ENCODE results near the gene TNFSF10. TPM values are rescaled to one million over a fixed set of nuclear protein-coding genes. Genes with fewer than 3 reads are reported as not detected.
A peak's percentile ranks its signal among the peaks of the same experiment; 100 is the strongest.

The TNFSF10 gene
- total and polyA plus RNA-seq, 2 of the 4 experiments (the other 2 are of a cell fraction), result 0.63 to 1.3 TPM

DNA sequence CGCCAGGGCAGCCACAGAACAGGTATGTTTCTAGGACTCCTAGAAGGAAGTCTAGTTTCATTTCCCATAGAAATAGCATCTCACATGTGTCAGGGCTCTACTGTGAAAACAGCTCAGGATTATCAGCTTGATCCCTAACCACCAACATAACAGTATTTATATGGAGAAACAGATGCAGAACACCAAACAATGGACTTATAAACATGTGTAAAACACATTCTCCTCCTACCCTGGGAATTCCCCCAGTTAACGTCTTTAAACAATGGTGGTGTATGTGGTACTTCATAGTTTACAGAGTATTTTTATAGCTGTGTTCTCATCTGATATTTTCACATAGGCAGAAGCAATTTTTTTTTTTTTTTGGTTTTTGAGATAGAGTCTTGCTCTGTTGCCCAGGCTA, 9.7 kb downstream of the TNFSF10 start:
- no peak overlapping the region for H2BK15ac ChIP-seq (ENCODE audit: low read depth, low read length)
- in situ Hi-C loops (cut with MboI; ENCODE audit: low sequenced_read_pairs) (no loop called here), dilution Hi-C loops (cut with HindIII; ENCODE audit: low sequenced_read_pairs, unreplicated experiment) (no loop called here), intact Hi-C loops (cut with micrococcal nuclease) (no loop called here)
- CTCF ChIA-PET, result interaction anchor here (0.6 kb wide), 3 partner anchors 17 to 137 kb away, joined by 3 to 5 read pairs (median 4); no protein-coding TSS in a partner anchor
- H3K14ac ChIP-seq (replicated peaks; ENCODE audit: low read depth, low read length), result no peak overlapping the region
- no peak overlapping the region for H2BK5ac ChIP-seq (ENCODE audit: low read depth, low read length, poor library complexity, severe bottlenecking)
- TF ChIP-seq MXI1 (IDR thresholded peaks at IDR 0.05; ENCODE audit: borderline replicate concordance, low read depth, low read length), result no peak
- no peak for TF ChIP-seq NFE2L2 (IDR thresholded peaks at IDR 0.05; ENCODE audit: low read depth, low read length)
- TF ChIP-seq CHD1 (IDR thresholded peaks at IDR 0.05; ENCODE audit: low read depth, low read length), result no peak
- TF ChIP-seq MAZ (IDR thresholded peaks at IDR 0.05; ENCODE audit: borderline replicate concordance, low read depth, low read length), result no peak
- H4K8ac ChIP-seq (ENCODE audit: low read depth in 2 of 2, low read length in 2 of 2), result no peak overlapping the region
- H2AFZ ChIP-seq (replicated peaks; ENCODE audit: low read length, poor library complexity), result peak overlapping the region; percentile 52
- peaks cover 9% of the 10 kb centered on the region for H3K9me1 ChIP-seq (ENCODE audit: insufficient read depth, low read length)
- no peak overlapping the region for H3K18ac ChIP-seq (ENCODE audit: low read depth, low read length)
- no peaks in the 10 kb centered on the region for H3K9me3 ChIP-seq (ENCODE audit: control insufficient read depth, insufficient read depth, low read length)
- H3K56ac ChIP-seq (ENCODE audit: extremely low read depth, insufficient read depth, low read length), result no peak overlapping the region
- no peak overlapping the region for H4K5ac ChIP-seq (ENCODE audit: low read depth, low read length)
- peak overlapping the region; percentile 45 for H2AK9ac ChIP-seq (replicated peaks; ENCODE audit: low read depth, low read length, poor library complexity)
- BruUV-seq (replicated peaks), result no TSS peak
- H4K20me1 ChIP-seq (ENCODE audit: insufficient read depth, low read length), result no peaks in the 10 kb centered on the region
- H3K27me3 ChIP-seq (ENCODE audit: control insufficient read depth, insufficient read depth, low read length), result peaks cover 2% of the 10 kb centered on the region; the same call in 1 of the 2 replicates
- no peak overlapping the region for H3K27ac ChIP-seq (ENCODE audit: insufficient read depth, low read length)
- H4K91ac ChIP-seq (ENCODE audit: insufficient read depth, low read depth, low read length), result no peak overlapping the region
- DNase-seq, result peak; percentile 79
- POLR2A ChIA-PET (ENCODE audit: unreplicated experiment), result no interaction called here
- no peak overlapping the region for H3K4me2 ChIP-seq (ENCODE audit: low read depth, low read length)
- no peak overlapping the region for H2BK20ac ChIP-seq (ENCODE audit: low read depth, low read length)
- peaks cover 9% of the 10 kb centered on the region for H3K4me1 ChIP-seq (ENCODE audit: control insufficient read depth, insufficient read depth, low read length)
- ATAC-seq (ENCODE audit: low read depth), result no peak
- H3K79me1 ChIP-seq (ENCODE audit: low read depth in 1 of 2, low read length in 2 of 2), result no peaks in the 10 kb centered on the region
- no peak overlapping the region for H3K4me3 ChIP-seq (ENCODE audit: insufficient read depth, low read depth, low read length)
- H2BK120ac ChIP-seq (ENCODE audit: low read depth, low read length), result no peak overlapping the region
- H2AK5ac ChIP-seq (ENCODE audit: low read depth, low read length), result no peak overlapping the region
- H3K4ac ChIP-seq (ENCODE audit: low read depth, low read length), result no peak overlapping the region
- H3K9ac ChIP-seq (ENCODE audit: low read depth, low read length), result no peak overlapping the region
- H3K23ac ChIP-seq (ENCODE audit: low read depth, low read length), result no peak overlapping the region
- 100% methylated on average over 1 of the region's 2 CpGs; no CpG with 5 or more reads in 1 of the 2 experiments for WGBS, 2 experiments (ENCODE audit: extremely low coverage in 2 of 2, insufficient read length in 1 of 2)
- no peaks in the 10 kb centered on the region for H3K36me3 ChIP-seq (ENCODE audit: control insufficient read depth, insufficient read depth, low read length)
